Endodermal cell (in vitro differentiated cells): ENCODE measurements around the gene STEAP1B. TPM values are rescaled to one million over a fixed set of nuclear protein-coding genes. Genes with fewer than 3 reads are reported as not detected.

ENCODE experiments used
- DNase-seq: peaks from one replicate; pipeline ENCODE4 v3.0.0-alpha.2; 2017
- H3K27ac ChIP-seq: 2 replicates; pipeline ENCODE4 v1.5.1; 2013; ENCODE audit warnings: mild to moderate bottlenecking, low read depth, low read length, moderate library complexity
- H3K27me3 ChIP-seq: 2 replicates; pipeline ENCODE4 v1.6.1; 2013; ENCODE audit warnings: mild to moderate bottlenecking, low read length, moderate library complexity; ENCODE audit not compliant: insufficient read depth, control insufficient read depth, poor library complexity, severe bottlenecking
- H3K36me3 ChIP-seq: 2 replicates; pipeline ENCODE4 v1.7.0; 2013; ENCODE audit warnings: mild to moderate bottlenecking, low read length, moderate library complexity; ENCODE audit not compliant: control insufficient read depth, insufficient read depth
- H3K4me1 ChIP-seq: one replicate; pipeline ENCODE4 v1.7.0; 2013; ENCODE audit warnings: low read length; ENCODE audit not compliant: control insufficient read depth, insufficient read depth
- H3K4me3 ChIP-seq: 2 replicates; pipeline ENCODE4 v1.5.1; 2013; ENCODE audit warnings: mild to moderate bottlenecking, low read length, moderate library complexity
- H3K9ac ChIP-seq: 2 replicates; pipeline ENCODE4 v1.6.1; 2013; ENCODE audit warnings: mild to moderate bottlenecking, low read length, moderate library complexity; ENCODE audit not compliant: poor library complexity, severe bottlenecking; ENCODE audit errors: extremely low read depth
- H3K9me3 ChIP-seq: 2 replicates; pipeline ENCODE4 v1.6.1; 2013; ENCODE audit warnings: mild to moderate bottlenecking, low read length, moderate library complexity; ENCODE audit not compliant: control insufficient read depth
- H3K27ac Mint-ChIP-seq: 2 replicates; pipeline ENCODE4 v1.8.0; 2020; ENCODE audit warnings: mixed read lengths
- H3K27me3 Mint-ChIP-seq: 2 replicates; pipeline ENCODE4 v1.8.0; 2021; ENCODE audit warnings: mild to moderate bottlenecking, mixed read lengths; ENCODE audit not compliant: insufficient read depth
- H3K36me3 Mint-ChIP-seq: 2 replicates; pipeline ENCODE4 v1.8.0; 2020; ENCODE audit warnings: low read depth, mixed read lengths
- H3K4me1 Mint-ChIP-seq: 2 replicates; pipeline ENCODE4 v1.8.0; 2020; ENCODE audit warnings: mixed read lengths
- H3K4me3 Mint-ChIP-seq: 2 replicates; pipeline ENCODE4 v1.8.0; 2020; ENCODE audit warnings: mild to moderate bottlenecking, moderate library complexity, mixed read lengths
- H3K9me3 Mint-ChIP-seq: 2 replicates; pipeline ENCODE4 v1.8.0; 2020; ENCODE audit warnings: mild to moderate bottlenecking, mixed read lengths
- CTCF ChIP-seq: fragments of 200-600 bp; sonication (generic); conservative IDR thresholded peaks from 2 replicates; pipeline ENCODE4 v1.5.0; 2021; ENCODE audit warnings: antibody characterized with exemption, mild to moderate bottlenecking
- WGBS, 2 experiments: methylation state at CpG; one replicate each; pipeline versions ENCODE4 v1.1.5 to v1.1.7; 2013; ENCODE audit warnings: missing lambda C conversion rate in 2 of 2, mixed read lengths in 1 of 2; ENCODE audit not compliant: insufficient coverage in 1 of 2, insufficient read length in 1 of 2; 5-methylcytosine and 5-hydroxymethylcytosine counted together
- total RNA-seq, 2 donors: library from RNA; stranded (reverse); fragmentation: NEBNext Ultra II Directional in 1 of 2; extraction: Animal tissue kit (Norgen Biotek cat#: 25700) in 1 of 2; gene quantifications; 2 replicates in 1 of 2; 3 replicates in 1 of 2; pipeline ENCODE4 v1.2.1, GENCODE V29; 2021

STEAP1B gene
- total RNA-seq, 2 donors from 2014 or later = 30.5 to 54.2 TPM

DNA sequence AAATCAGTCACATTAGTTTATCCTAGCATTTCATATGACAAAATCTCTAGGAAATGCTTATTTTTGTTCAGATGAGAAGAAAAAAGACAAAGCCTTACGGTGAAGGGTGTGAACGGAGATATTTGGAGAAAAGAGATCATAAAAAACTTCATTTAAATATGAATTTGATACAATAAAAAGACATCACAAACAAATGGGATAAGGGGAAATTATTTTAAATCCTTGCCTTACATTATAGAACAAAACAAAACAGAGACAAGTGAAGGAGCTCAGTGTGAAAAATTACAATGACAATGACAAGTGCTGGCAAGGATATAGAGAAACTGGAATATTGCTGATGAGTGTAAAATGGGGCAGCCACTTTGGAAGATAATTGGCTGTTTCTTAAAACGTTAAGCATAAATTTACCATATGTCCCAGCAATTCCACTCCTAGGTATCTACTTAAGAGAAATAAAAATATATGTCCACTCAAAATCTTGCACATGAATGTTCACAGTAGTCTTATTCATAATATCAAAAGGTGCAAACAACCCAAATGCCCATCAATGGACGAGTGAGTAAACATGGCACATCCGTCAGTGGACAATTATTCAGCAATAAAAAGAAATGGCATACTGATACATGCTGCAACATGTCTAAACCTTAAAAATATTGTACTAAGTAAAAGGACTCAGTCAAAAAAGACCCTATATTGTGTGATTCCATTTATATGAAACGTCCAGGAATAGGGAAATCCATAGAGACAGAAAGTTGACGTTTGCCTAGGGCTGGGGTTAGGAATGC lies 77.0 kb downstream of the STEAP1B start:
- H3K27ac Mint-ChIP-seq = no peak overlapping the region
- Histone ChIP-seq H3K27ac (no peak overlapping the region), H3K27me3 (no peaks in the 10 kb centered on the region), H3K9ac (no peak overlapping the region), H3K4me3 (no peak overlapping the region), H3K36me3 (no peaks in the 10 kb centered on the region), H3K9me3 (no peaks in the 10 kb centered on the region), H3K4me1 (no peaks in the 10 kb centered on the region)
- H3K4me1 Mint-ChIP-seq = peaks cover 3% of the 10 kb centered on the region
- no peak for TF ChIP-seq CTCF
- peaks cover 23% of the 10 kb centered on the region for H3K36me3 Mint-ChIP-seq
- no peak for DNase-seq
- H3K9me3 Mint-ChIP-seq = no peaks in the 10 kb centered on the region
- no peak overlapping the region for H3K4me3 Mint-ChIP-seq
- 78 to 85% methylated on average over 4 to 6 of the region's 7 CpGs for WGBS, 2 experiments
- H3K27me3 Mint-ChIP-seq = no peaks in the 10 kb centered on the region

DNA sequence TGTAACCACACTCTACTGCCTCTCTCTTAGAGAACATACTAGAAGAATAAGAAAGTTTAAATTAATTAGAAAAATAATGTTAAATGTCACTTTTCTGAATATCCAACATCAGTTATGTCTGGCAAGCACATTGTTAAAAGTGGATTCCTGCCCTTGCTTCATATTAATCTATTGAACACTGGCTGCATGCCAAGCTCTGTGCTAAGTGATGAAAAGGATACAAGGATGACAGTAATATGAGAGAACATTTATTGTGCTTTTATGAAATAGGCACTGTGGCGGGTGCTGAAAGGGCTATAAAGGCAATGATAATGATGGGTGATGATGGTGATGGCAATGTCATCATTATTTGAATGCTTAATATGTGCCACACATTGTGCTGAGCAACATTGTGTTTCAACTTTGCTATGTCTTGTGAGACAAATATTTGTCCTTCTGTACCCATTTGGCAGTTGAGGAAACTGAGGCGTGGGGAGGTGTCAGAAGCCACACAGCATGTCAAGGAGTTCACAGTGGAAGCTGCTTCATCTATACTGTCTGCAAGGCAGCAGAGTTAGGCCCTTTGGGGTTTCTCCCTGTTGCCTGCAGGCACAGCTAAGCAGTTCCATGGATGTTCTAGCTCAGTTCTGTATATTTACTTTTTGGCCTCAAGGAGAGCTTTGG lies 78.9 kb downstream of the STEAP1B start:
- no peak overlapping the region for H3K27ac Mint-ChIP-seq
- no peaks in the 10 kb centered on the region for H3K9me3 Mint-ChIP-seq

GRCh38 chr7:22420008-22420407 lies 80.0 kb downstream of the STEAP1B start:
- WGBS, 2 experiments = 99 to 100% methylated on average over 2 of the region's 2 CpGs

More for the DNA sequence above, 78.9 kb downstream of the STEAP1B start:
- 86 to 87% methylated on average over 2 of the region's 2 CpGs for whole genome bisulfite sequencing, 2 experiments
- Histone ChIP-seq H3K4me1 (no peaks in the 10 kb centered on the region), H3K27me3 (no peaks in the 10 kb centered on the region), H3K27ac (no peak overlapping the region), H3K9me3 (no peaks in the 10 kb centered on the region), H3K4me3 (no peak overlapping the region), H3K36me3 (no peaks in the 10 kb centered on the region), H3K9ac (no peak overlapping the region)
- no peak for DNase-seq
- no peak overlapping the region for H3K4me3 Mint-ChIP-seq
- peaks cover 25% of the 10 kb centered on the region for H3K36me3 Mint-ChIP-seq
- peaks cover 6% of the 10 kb centered on the region for H3K4me1 Mint-ChIP-seq
- TF ChIP-seq CTCF = no peak
- H3K27me3 Mint-ChIP-seq = no peaks in the 10 kb centered on the region

More at GRCh38 chr7:22420008-22420407, 80.0 kb downstream of the STEAP1B start:
- no peak for TF ChIP-seq CTCF
- Histone ChIP-seq H3K9ac (no peak overlapping the region), H3K27me3 (no peaks in the 10 kb centered on the region), H3K4me1 (no peaks in the 10 kb centered on the region), H3K27ac (no peak overlapping the region), H3K4me3 (no peak overlapping the region), H3K9me3 (no peaks in the 10 kb centered on the region), H3K36me3 (no peaks in the 10 kb centered on the region)
- no peak overlapping the region for H3K4me3 Mint-ChIP-seq
- peaks cover 6% of the 10 kb centered on the region for H3K4me1 Mint-ChIP-seq
- no peak for DNase-seq
- H3K36me3 Mint-ChIP-seq = peaks cover 25% of the 10 kb centered on the region
- H3K27me3 Mint-ChIP-seq = no peaks in the 10 kb centered on the region
- H3K27ac Mint-ChIP-seq = no peak overlapping the region
- H3K9me3 Mint-ChIP-seq = no peaks in the 10 kb centered on the region
